GM12864 (cell line): ENCODE data around the gene ASH1L.
A peak's percentile ranks its signal among the peaks of the same experiment; 100 is the strongest.

ENCODE experiments used
- DNase-seq: peaks from one replicate; pipeline ENCODE4 v3.0.0-alpha.2; 2011; ENCODE audit warnings: low read depth
- H3K4me3 ChIP-seq: 2 replicates; pipeline ENCODE4 v1.5.1; 2011; ENCODE audit warnings: mild to moderate bottlenecking, low read depth, low read length, control low read depth
- CTCF ChIP-seq: IDR thresholded peaks from 2 replicates; pipeline ENCODE4 v1.5.1; 2011; ENCODE audit warnings: low read depth, mild to moderate bottlenecking, moderate library complexity, low read length, control low read depth, inconsistent platforms; ENCODE audit errors: missing control alignments

ASH1L gene

DNA sequence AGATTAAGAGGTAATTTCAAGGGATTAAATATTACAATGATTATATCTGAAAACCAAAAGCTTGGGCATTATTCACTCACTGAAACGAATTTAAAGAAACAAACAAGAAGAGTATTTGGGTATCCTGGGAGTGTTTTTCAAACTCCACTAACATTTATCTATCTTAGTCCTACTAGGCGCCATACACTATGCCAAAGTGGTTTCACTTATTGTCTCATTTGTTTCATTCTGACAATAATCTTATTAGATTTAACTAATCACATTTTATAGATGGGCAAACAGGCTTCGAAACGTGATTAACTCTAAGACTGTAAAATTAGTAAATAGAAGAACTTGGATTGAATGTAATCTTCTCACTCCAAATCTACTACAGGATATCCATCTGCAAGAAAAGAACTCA, 25.4 kb downstream of the ASH1L start:
- DNase-seq, result no peak
- TF ChIP-seq CTCF, result no peak
- no peak overlapping the region; the same call in 1 of the 2 replicates for H3K4me3 ChIP-seq

- DNase-seq, result no peak
- TF ChIP-seq CTCF, result no peak
- H3K4me3 ChIP-seq, result no peak overlapping the region
Measured at GRCh38 chr1:155531624-155532023, 31.0 kb downstream of the ASH1L start.

- H3K4me3 ChIP-seq, result peak overlapping the region; percentile 40; the same call in 1 of the 2 replicates
- TF ChIP-seq CTCF, result no peak
- peak; percentile 50 for DNase-seq
Measured at GRCh38 chr1:155529929-155530328, 32.7 kb downstream of the ASH1L start.

- H3K4me3 ChIP-seq, result peak overlapping the region; percentile 40; the same call in 1 of the 2 replicates
- no peak for TF ChIP-seq CTCF
- no peak for DNase-seq
Measured at GRCh38 chr1:155529109-155529508, 33.5 kb downstream of the ASH1L start.

DNA sequence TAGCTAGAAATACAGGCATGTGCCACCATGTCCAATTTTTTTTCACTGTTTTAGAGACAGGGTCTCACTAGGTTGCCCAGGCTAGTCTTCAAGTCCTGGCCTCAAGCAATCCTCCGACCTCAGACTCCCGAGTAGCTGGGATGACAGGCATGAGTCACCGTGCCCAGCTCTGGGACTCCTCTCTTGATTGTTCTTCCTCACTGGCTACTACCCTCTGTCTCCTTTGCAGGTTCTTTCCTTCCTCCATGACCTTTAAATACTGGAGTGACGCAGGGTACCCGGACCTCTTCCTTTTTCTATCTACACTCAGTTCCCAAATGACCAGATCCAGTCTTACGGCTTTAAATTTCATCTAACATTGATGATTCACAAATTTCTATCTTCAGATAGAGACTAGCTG, 34.9 kb downstream of the ASH1L start:
- no peak for DNase-seq
- TF ChIP-seq CTCF, result no peak

GRCh38 chr1:155526356-155526755, 36.2 kb downstream of the ASH1L start:
- H3K4me3 ChIP-seq, result no peak overlapping the region
- TF ChIP-seq CTCF, result no peak
- DNase-seq, result no peak

More for the DNA sequence above, 34.9 kb downstream of the ASH1L start:
- H3K4me3 ChIP-seq, result no peak overlapping the region

GRCh38 chr1:155522069-155522468, 40.5 kb downstream of the ASH1L start:
- no peak overlapping the region for H3K4me3 ChIP-seq
- no peak for DNase-seq
- TF ChIP-seq CTCF, result no peak
